Muscle of arm (tissue), 14 donors: Measurements from ENCODE around the gene DENND6B. TPM values are rescaled to one million over a fixed set of nuclear protein-coding genes. Genes with fewer than 3 reads are reported as not detected.
A peak's percentile ranks its signal among the peaks of the same experiment; 100 is the strongest.
"Not testable (repeated sequence)": the region's sequence is repeated elsewhere in the genome, so short reads cannot be mapped to it uniquely, and the experiment has no call there.

ENCODE experiments used
- DNase-seq: peaks from one replicate; pipeline ENCODE4 v3.0.0-alpha.2; 2013
- long read RNA-seq, 11 donors: transcript quantifications; one replicate each; lab custom pipeline, GENCODE V29; 2026
- polyA plus RNA-seq, 12 donors: library from polyadenylated mRNA; unstranded; fragments of 120-200 nt; gene quantifications; one replicate each; pipeline ENCODE4 v1.2.1, GENCODE V29; 2013; ENCODE audit not compliant: insufficient read length in 12 of 12

Gene DENND6B, protein sequence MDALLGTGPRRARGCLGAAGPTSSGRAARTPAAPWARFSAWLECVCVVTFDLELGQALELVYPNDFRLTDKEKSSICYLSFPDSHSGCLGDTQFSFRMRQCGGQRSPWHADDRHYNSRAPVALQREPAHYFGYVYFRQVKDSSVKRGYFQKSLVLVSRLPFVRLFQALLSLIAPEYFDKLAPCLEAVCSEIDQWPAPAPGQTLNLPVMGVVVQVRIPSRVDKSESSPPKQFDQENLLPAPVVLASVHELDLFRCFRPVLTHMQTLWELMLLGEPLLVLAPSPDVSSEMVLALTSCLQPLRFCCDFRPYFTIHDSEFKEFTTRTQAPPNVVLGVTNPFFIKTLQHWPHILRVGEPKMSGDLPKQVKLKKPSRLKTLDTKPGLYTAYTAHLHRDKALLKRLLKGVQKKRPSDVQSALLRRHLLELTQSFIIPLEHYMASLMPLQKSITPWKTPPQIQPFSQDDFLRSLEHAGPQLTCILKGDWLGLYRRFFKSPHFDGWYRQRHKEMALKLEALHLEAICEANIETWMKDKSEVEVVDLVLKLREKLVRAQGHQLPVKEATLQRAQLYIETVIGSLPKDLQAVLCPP
- 10 to 100 TPM in 1 of 12 donors, 1 to 10 TPM in 9, not detected in 2; 4.0 to 11.9 (median 4.4) TPM for polyA plus RNA-seq
- long read RNA-seq, donor 1: 0 reads
- long read RNA-seq, donor 2: 0 reads
- long read RNA-seq, donor 3: 0 reads
- long read RNA-seq, donor 4: 0 reads
- long read RNA-seq, donor 5: 0 reads
- long read RNA-seq, donor 6: 0 reads
- long read RNA-seq, donor 7: 0 reads
- long read RNA-seq, donor 8: 0 reads
- long read RNA-seq, donor 9: 0 reads
- long read RNA-seq, donor 10: 0 reads
- long read RNA-seq, donor 11, full-length matches to known transcripts: 1 of 1 reads
- long read RNA-seq, donor 11, partial matches to known transcripts: 0 of 1 reads
- long read RNA-seq, donor 11, other reads (novel, unspliced or antisense): 0 of 1 reads

DNA sequence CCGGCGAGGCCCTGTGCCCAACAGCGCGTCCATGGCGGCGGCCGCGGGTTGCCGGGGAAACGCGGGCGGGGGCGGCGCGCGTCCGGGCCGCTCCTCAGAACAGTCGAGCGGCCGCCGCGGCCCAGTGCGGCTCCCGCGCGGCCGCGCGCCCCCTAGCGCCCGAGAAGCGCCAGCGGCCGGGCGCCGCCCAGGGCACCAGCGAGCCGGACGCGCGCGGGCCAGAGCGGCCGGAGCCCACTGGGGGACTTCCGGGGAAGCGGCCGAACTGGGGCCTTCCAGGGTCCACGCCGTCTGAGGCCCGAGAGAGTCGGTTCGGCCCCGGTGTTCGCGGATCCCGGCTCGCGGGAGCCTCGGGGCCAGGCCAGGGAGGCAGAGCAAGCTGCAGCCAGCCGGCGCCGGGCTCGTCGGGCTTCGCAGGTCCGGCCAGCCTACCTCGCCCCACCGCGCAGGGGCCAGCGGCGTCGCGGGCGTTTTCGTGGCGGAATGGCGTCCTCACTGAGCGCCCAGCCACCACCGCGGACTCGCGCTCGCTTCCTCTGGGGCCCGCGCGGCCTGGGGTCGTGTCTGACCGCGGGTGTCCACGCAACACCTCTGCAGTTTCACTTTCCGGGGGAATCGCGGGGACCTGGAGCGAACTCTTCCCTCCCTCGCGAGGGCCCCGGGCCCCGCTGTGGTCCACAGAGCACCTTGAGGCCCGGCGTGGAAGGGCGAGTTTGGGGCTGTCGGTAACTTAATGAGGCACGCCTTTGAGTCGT lies at the start of gene DENND6B:
Gene DENND6B (minus strand): TSS at position 57 of the 755 bp plus-strand sequence. CDS start 24 bp downstream, at position 33.
- peak; percentile 70 for DNase-seq

DNA sequence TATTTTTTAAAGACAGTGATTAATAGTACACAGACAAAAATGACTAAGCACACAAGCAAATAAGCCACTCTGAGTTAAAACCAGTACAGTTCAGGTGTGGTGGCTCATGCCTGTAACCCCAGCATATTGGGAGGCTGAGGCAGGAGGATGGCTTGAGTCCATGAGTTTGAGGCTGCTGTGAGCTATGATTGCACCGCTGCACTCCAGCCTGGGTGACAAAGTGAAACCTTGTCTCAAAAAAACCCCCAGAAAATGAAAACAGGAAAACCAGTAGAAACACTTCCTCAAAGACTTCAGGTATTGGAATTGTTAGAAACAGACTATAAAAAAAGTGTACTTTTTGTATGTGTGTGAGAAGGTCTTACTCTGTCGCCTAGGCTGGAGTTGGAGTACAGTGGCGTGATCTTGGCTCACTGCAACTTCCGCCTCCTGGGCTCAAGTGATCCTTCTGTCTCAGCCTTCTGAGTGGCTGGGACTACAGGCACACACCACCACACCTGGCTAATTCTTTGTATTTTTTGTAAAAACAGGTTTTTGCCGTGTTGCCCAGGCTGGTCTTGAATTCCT lies 49.4 kb upstream of the DENND6B start:
- DNase-seq: no peak

DNA sequence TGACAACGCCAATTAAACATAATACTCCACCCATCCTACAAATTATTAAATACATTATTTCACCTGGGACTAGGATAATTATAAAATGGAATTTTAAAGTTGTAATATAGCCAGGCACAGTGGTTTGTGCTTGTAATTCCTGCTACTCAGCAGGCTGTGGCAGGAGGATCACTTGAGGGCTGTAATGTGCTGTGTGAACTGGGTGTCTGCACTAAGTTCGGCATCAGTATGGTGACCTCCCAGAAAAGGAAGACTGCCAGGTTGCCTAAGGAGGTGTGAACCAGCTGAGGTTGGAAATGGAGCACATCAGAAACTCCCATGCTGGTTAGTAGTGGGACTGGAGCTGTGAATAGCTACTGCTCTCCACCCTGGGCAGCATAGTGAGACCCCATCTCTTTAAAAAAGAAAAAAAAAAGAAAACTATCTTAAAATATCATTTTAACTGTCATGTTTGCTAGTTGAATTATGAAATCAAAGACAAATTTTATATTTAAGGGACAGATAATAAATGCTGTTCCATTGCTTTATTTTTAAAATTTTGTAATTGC lies 44.4 kb upstream of the DENND6B start:
- DNase-seq: no peak

DNA sequence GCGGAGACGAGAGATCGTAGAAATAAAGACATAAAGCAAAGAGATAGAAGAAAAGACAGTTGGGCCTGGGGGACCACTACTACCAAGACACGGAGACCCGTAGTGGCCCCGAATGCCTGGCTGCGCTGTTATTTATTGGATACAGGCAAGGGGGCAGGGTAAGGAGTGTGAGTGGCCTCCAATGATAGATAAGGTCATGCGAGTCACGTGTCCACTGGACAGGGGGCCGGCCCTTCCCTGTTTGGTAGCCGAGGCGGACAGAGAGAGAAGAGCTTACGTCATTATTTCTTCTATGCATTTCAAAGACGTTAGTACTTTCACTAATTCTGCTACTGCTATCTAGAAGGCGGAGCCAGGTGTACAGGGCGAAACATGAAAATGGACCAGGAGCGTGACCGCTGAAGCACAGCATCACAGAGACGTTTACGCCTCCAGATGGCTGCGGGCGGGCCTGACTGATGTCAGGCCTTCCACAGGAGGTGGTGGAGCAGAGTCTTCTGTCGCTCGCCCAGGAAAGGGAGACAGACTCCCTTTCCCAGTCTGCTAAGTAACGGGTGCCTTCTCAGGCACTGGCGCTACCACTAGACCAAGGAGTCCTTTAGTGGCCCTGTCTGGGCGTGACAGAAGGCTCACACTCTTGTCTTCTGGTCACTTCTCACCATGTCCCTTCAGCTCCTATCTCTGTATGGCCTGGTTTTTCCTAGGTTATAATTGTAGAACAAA lies 41.1 kb upstream of the DENND6B start:
- DNase-seq: no peak

DNA sequence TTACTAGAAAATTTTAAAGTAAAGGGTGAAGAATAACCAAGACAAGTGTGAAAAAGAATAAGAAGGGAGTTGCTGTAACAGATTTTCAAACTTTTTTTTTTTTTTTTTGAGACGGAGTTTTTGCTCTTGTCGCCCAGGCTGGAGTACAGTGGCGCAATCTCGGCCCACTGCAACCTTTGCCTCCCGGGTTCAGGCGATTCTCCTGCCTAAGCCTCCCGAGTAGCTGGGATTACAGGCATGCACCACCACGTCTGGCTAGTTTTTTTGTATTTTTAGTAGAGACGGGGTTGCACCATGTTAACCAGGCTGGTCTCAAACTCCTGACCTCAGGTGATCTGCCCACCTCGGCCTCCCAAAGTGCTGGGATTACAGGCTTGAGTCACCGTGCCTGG lies 37.0 kb upstream of the DENND6B start:
- not testable (repeated sequence) for DNase-seq

DNA sequence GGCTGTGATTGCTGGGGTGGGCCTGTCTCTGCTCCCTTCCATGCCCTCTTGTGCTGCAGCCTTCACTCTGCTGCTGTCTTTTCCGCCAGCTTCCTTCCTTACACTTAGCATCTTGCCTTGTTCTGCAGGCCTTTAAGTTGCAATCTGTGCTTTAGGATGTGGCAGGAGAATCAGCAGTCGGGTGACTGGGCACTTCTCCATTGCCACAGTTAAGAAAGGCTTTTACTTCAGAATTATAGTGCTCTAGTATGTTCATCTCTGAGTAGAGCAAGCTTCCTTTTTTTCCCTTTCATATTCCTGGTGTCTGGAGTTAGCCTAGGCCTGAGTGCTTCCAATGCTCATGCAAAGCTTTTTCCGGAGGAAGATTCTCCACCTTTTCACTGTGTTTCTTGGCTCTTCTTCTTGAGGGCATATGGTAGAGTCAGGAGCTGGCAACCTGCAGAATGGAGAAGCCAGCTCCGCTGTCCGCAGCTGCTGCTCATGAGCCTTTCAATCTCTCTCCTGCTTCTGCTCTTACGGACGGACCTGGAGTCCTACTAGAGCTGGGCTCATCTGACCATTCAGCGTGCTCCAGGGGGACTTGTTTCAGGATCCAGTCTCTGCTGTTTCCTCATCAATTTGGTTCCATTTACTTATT lies 36.5 kb upstream of the DENND6B start:
- DNase-seq: no peak

DNA sequence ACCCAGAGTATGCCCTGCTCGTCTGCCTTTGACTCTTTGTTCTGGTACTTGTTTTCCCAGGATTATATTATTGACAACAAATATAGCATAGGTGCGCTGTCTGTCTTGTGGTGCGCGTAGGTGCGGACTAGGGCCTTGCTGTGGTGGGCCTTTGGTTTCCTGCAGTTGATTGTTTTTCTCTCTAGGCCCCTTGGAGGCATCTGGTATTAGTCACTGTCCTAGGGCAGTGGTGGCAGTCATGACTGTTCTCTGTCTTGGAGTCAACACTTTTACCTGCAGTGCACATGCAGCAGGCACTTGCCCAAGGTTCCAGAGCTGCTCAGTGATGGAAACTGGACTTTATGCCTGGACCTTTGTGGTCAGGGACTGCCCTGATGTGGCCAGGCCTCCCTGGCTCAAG lies 34.9 kb upstream of the DENND6B start:
- no peak for DNase-seq

DNA sequence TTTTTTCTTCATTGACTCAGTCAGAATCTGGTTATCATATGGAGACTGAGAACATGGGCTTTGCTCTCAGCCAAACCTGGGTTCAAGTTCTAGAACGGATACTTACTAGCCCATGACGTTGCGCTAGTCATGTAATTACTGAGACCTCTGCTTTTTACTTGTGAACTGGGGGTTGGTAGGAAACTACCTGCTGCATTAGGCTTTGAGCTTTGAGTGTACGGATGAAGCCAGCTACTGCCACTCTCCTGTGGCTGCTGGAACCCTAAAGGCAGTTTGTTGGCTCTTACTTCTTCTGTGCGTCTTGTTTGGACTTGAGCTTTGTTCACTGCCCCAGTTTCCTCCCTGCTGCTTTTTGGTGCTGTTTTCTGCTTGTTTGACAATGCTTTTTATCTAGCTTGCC lies 34.4 kb upstream of the DENND6B start:
- DNase-seq: no peak

DNA sequence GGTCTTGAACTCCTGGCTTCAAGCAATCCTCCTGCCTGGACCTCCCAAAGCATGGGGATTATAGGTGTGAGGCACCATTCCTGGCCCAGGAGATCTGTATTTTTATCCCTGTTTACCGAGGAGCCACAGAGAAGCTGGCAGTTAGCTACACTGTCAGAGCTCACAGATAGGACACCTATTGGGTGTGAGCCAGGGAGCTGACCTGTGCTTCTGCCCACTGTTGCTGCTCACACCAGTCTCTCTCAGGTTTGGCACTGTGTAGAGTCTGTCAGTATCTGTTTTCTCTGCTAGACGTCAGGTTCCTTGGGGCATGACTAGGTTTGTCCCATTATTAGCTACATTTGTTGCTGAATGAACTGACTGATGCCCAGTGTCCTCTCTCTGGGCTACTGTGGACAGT lies 33.8 kb upstream of the DENND6B start:
- no peak for DNase-seq

DNA sequence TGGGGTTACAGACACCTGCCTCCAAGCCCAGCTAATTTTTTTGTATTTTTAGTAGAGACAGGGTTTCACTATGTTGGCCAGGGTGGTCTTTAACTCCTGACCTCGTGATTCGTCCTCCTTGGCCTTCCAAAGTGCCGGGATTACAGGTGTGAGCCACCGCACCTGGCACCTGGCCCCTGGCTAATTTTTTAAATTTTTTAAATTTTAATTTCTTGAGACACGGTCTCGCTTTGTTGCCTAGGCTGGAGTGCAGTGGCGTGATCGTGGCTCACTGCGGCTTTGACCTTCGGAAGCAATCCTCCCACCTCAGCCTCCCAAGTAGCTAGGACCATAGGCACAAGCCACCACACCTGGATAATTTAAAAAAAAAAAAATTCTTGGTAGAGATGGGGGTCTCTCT lies 30.9 kb upstream of the DENND6B start:
- no peak for DNase-seq

DNA sequence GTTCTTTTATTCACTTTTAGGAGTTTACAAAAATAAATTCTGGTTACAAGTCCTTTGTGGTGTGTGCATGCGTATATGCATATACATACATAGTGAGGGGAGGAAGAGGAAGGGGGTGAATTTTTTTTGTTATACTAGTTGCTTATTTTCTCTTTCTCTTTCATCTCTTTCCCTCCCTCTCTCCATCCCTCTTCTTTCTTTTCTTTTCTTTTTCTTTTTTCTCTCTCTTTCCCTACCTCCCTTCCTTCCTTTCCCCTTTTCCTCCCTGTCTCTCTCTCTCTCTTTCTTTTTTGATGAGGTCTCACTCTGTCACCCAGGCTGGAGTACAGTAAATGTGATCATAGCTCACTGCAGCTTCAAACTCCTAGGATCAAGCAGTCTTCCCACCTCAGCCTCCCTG lies 30.4 kb upstream of the DENND6B start:
- DNase-seq: no peak

DNA sequence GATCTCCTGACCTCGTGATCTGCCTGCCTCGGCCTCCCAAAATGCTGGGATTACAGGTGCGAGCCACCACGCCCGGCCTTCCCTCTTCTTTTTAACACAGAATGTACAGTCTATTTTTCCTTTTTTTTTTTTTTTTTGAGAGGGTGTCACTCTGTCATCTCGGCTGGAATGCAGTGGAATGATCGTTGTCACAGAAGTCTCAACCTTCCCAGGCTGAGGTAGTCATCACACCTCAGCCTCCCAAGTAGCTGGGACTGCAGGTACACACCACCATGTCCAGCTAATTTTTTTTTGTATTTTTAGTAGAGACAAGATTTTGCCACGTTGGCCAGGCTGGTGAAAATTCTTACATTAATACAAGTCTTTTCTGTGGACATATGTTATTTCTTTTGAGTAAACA lies 29.4 kb upstream of the DENND6B start:
- no peak for DNase-seq

DNA sequence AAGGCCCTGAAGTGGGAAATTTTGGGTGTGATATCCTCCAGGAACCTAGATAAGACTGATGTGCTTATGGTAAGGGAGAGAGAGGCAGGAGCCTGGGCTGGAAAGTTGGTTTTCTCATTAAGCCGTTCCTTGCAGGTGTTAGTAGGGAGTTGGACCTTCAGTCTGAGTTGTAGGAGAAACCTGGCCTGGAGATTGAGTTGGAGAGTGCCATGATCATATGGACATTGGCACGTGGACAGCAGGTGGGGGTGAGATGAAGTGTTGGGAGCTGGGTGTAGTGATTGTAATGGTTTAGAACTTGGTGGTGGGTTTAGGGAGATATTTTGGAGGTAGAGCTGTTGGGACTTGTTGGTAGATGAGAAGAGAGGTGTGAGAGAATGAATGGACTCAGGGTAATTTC lies 21.2 kb upstream of the DENND6B start:
- DNase-seq: no peak

DNA sequence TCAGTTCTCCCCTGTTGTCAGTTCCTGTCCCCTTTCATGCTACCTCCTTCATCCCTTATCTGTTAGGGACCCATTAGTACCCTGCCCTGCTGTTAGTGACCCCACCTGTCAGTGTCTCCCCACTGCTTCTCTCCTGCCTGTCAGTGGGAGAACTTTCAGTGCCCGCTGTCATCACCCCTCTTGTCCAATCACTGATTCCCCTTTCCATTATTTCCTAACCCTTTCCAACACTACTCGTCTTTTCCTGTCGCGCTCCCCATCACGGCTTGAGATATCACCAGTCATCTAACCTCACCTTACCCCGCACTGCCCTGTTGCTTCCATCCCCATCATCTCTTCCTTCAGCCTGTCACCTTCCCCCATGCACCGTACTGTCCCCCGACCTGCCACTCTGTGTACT lies 20.3 kb upstream of the DENND6B start:
- no peak for DNase-seq

DNA sequence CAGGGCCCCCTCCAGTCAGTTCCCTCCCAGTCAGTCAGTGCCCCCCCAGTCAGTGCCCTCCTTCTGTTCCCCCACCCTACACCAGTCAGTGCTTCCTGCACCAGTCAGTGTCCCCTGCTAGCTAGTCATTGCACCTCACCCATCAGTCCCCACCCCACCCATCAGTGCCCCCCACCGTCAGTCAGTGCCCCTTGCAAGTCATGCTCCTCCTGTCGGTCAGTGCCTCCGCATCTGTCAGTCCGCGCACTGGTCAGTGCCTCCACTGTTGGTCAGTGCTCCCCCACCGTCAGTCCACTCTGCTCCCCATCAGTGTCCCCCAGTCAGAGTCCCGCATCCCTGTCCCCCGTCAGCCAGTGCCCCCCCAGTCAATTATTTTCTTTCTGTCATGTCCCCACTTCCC lies 19.7 kb upstream of the DENND6B start:
- DNase-seq: no peak

DNA sequence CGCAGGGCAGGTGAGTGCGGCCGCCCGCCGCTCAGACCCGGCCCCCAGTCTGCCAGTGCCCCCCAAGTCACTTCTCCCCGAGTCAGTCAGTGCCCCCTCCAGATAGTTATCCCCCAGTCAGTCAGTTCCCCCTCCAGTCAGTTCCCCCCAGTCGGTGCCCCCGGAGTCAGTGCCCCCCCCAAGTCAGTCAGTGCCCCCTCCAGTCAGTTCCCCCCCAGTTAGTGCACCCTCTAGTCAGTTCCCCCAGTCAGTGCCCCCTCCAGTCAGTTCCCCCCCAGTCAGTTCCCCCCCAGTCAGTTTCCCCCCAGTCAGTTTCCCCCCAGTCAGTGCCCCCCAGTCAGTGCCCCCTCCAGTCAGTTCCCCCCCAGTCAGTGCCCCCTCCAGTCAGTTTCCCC lies 16.7 kb upstream of the DENND6B start:
- no peak for DNase-seq

DNA sequence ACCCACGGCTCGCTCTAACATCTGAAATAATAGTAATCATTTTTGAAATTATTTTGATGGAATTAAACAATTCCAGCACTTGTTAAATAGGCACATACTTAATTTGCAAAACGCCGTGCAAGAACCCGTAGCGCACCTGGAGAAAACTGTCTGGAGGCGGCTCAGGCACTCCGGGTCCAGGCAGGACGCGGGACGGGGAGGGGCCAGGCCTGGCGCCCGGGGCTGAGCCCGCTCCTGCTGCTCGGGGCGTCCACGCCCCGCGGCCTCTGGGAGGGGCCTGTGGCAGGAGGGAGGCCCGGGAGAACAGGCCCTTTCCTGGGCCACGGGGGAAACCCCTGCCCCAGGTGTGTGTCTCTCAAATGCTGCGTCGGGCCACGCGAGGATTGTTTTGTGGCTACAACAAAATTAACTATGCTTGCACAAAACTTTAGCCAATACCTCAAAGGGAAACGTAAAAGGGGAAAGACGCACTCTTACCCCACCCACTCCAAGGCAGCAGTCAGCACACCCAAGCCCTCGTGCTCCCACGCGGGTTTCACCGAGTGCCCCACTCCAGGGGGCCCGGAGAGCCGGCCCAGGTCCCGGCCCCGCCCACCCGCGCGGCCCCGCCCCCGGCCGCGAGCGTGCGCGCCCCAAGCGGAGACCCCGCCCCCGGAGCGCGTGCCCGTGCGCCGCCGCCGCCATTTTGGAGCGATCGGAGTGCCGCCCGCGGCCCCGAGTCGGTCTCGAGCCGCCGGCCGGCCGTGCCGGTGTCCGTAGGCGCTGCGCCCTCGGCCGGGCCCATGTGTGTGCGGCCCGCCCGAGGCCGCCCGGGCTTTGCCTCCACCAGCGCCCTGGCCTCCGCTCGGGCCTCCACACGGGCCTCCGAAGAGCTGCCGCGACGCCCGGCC lies 16.1 kb upstream of the DENND6B start, which contains the start of gene PPP6R2:
Gene PPP6R2 (plus strand): TSS at position 677 of the 890 bp plus-strand sequence. CDS start 50,582 bp downstream, outside the sequence.
- DNase-seq: peak; percentile 64

DNA sequence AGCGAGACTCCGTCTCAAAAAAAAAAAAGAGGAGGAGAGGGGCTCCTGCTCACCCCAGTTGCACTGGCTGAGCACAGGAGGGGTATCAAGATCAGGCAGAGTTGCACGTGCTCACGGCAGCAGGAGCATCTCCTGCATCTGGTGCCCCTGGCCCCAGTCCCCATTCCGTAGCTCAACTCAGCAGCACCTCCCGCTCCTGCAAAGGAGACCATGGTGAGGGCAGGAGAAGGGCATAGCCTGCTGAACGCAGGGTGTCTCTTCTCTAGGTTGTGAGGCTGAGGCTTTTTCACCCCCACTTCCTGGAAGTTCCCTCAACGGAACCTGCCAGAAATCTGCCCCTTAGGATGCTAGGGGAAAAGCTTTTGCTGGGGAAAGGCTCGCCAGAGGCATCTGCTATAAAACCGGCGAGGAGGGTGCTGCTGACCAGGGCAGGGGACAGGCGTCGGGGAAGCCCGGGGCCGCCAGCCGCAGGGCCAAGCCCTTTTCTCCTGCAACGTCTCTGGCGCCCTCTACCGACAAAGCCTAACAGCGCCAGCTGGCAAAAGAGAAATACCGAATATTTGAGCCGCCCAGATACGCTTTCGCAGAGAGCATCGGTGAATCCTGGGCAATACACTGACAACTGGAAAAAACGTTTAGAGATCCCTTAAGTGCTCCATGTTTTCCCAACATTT lies 15.3 kb upstream of the DENND6B start:
- DNase-seq: peak; percentile 91
